GM12878 (cell line): ENCODE measurements around the gene NFATC2. TPM values are rescaled to one million over a fixed set of nuclear protein-coding genes. Genes with fewer than 3 reads are reported as not detected.

Experiments
- ATAC-seq: fragments of 200-7000 bp; cut with Tn5 transposase; 3 replicates; pipeline ENCODE4 v1.9.1; 2020; ENCODE audit warnings: mild to moderate bottlenecking, moderate library complexity
- BruUV-seq: library from RNA; stranded (reverse); fragments of 400-500 nt; replicated peaks from 2 replicates; lab custom pipeline; 2021; lab: Mats Ljungman, UMichigan
- CTCF ChIA-PET: fragments of 300-600 bp; sonication (Branson Sonifier 250); formaldehyde crosslinking; extraction: SDS; loops from one replicate; lab custom pipeline; 2021; ENCODE audit warnings: inconsistent platforms; lab: Yijun Ruan, JAX
- POLR2A ChIA-PET: fragments of 350-600 bp; formaldehyde crosslinking; extraction: SDS; loops from one replicate; lab custom pipeline; 2021; ENCODE audit warnings: inconsistent platforms; lab: Charles Lee
- RAD21 ChIA-PET: fragments of 300-600 bp; sonication (Branson Sonifier 250); formaldehyde crosslinking; loops from one replicate; lab custom pipeline; 2023; ENCODE audit warnings: antibody characterized with exemption; ENCODE audit not compliant: unreplicated experiment; lab: Charles Lee
- SMC1A ChIA-PET: fragments of 300-600 bp; sonication (Branson Sonifier 250); formaldehyde crosslinking; loops from one replicate; lab custom pipeline; 2023; ENCODE audit not compliant: unreplicated experiment, uncharacterized antibody; lab: Charles Lee
- DNase-seq: peaks from one replicate; pipeline ENCODE4 v3.0.0-alpha.2; 2011; ENCODE audit warnings: low read depth, low spot score
- FAIRE-seq: peaks from 3 replicates; lab custom pipeline; 2011; peaks lifted over from hg19 to GRCh38; lab: Jason Lieb, UNC
- H2AFZ ChIP-seq: 2 replicates; pipeline ENCODE4 v1.6.0; 2011; ENCODE audit warnings: low read depth, low read length, control low read depth; ENCODE audit not compliant: control insufficient read depth
- H3K27ac ChIP-seq: 2 replicates; pipeline ENCODE4 v1.5.1; 2011; ENCODE audit warnings: control low read depth; ENCODE audit not compliant: control insufficient read depth, insufficient read depth
- H3K27me3 ChIP-seq, 2 experiments: replicated peaks in 1 of 2; 2 replicates each; pipeline versions ENCODE4 v1.6.0 to v1.6.1; 2011; ENCODE audit warnings: low read length in 1 of 2; ENCODE audit not compliant: control insufficient read depth in 2 of 2, insufficient read depth in 2 of 2
- H3K36me3 ChIP-seq, 2 experiments: 2 replicates each; pipeline ENCODE4 v1.5.1; 2011; ENCODE audit warnings: low read length in 1 of 2; ENCODE audit not compliant: control insufficient read depth in 2 of 2, insufficient read depth in 2 of 2
- H3K4me1 ChIP-seq: 2 replicates; pipeline ENCODE4 v1.6.1; 2011; ENCODE audit warnings: mild to moderate bottlenecking, low read length, moderate library complexity, mixed read lengths; ENCODE audit not compliant: control insufficient read depth, insufficient read depth
- H3K4me2 ChIP-seq: 2 replicates; pipeline ENCODE4 v1.6.0; 2011; ENCODE audit warnings: control low read depth; ENCODE audit not compliant: control insufficient read depth, insufficient read depth
- H3K4me3 ChIP-seq: fragments of 200-600 bp; sonication (generic); 2 replicates; pipeline ENCODE4 v1.5.1; 2016
- H3K79me2 ChIP-seq: 2 replicates; pipeline ENCODE4 v1.6.0; 2011; ENCODE audit warnings: low read length; ENCODE audit not compliant: control insufficient read depth, insufficient read depth
- H3K9ac ChIP-seq: 2 replicates; pipeline ENCODE4 v1.8.0; 2011; ENCODE audit warnings: low read length, control low read depth, mixed read lengths; ENCODE audit not compliant: control insufficient read depth, insufficient read depth
- H3K9me3 ChIP-seq: replicated peaks from 3 replicates; pipeline ENCODE4 v1.5.1; 2011; ENCODE audit warnings: mild to moderate bottlenecking, low read length; ENCODE audit not compliant: control insufficient read depth, insufficient read depth
- H4K20me1 ChIP-seq: 2 replicates; pipeline ENCODE4 v1.6.0; 2011; ENCODE audit not compliant: control insufficient read depth, insufficient read depth
- ATF2 ChIP-seq: IDR thresholded peaks from 2 replicates; pipeline ENCODE4 v1.6.1; 2012; ENCODE audit warnings: low read length, inconsistent platforms
- CHD4 ChIP-seq: fragments of 200-600 bp; sonication (generic); IDR thresholded peaks from 2 replicates; pipeline ENCODE4 v1.6.1; 2016; ENCODE audit warnings: mild to moderate bottlenecking
- E4F1 ChIP-seq: fragments of 450-650 bp; IDR thresholded peaks from 2 replicates; pipeline ENCODE4 v1.6.1; 2018; ENCODE audit warnings: borderline replicate concordance, mild to moderate bottlenecking; ENCODE audit not compliant: partially characterized antibody
- HDAC6 ChIP-seq: fragments of 200-600 bp; sonication (generic); IDR thresholded peaks from one replicate; pipeline ENCODE4 v1.8.0; 2017; ENCODE audit warnings: antibody characterized with exemption; ENCODE audit not compliant: unreplicated experiment
- IRF3 ChIP-seq: fragments of 450-650 bp; IDR thresholded peaks from 2 replicates; pipeline ENCODE4 v1.6.1; 2014; ENCODE audit warnings: mild to moderate bottlenecking
- IRF4 ChIP-seq: IDR thresholded peaks from 2 replicates; pipeline ENCODE4 v1.6.1; 2011; ENCODE audit warnings: low read depth, low read length
- MLLT1 ChIP-seq: fragments of 450-650 bp; IDR thresholded peaks from 2 replicates; pipeline ENCODE4 v1.6.1; 2016; ENCODE audit warnings: mild to moderate bottlenecking
- POU2F2 ChIP-seq: IDR thresholded peaks from 3 replicates; pipeline ENCODE4 v1.6.1; 2011; ENCODE audit warnings: low read depth, mild to moderate bottlenecking, low read length, borderline replicate concordance
- RAD21 ChIP-seq: IDR thresholded peaks from 2 replicates; pipeline ENCODE4 v1.6.1; 2011; ENCODE audit warnings: mild to moderate bottlenecking, low read depth, low read length, moderate library complexity; ENCODE audit not compliant: insufficient read depth
- RELA ChIP-seq: fragments of 450-650 bp; IDR thresholded peaks from 2 replicates; pipeline ENCODE4 v1.8.0; 2014; ENCODE audit warnings: borderline replicate concordance; ENCODE audit not compliant: partially characterized antibody
- SP1 ChIP-seq: IDR thresholded peaks from one replicate; pipeline ENCODE4 v1.6.1; 2011; ENCODE audit warnings: low read depth, low read length
- SREBF2 ChIP-seq: IDR thresholded peaks from 2 replicates; pipeline ENCODE4 v1.6.1; 2012; ENCODE audit warnings: mild to moderate bottlenecking, low read length
- STAT1 ChIP-seq: fragments of 450-650 bp; conservative IDR thresholded peaks from 2 replicates; pipeline ENCODE4 v1.6.1; 2014; ENCODE audit warnings: antibody characterized with exemption, mild to moderate bottlenecking
- SUPT20H ChIP-seq: IDR thresholded peaks from 2 replicates; pipeline ENCODE4 v1.6.1; 2011; ENCODE audit warnings: low read depth, mild to moderate bottlenecking, low read length, moderate library complexity, borderline replicate concordance; ENCODE audit not compliant: control insufficient read depth
- ZNF24 ChIP-seq: fragments of 450-650 bp; IDR thresholded peaks from 2 replicates; pipeline ENCODE4 v1.6.1; 2017; ENCODE audit warnings: antibody characterized with exemption, mild to moderate bottlenecking
- WGBS: methylation state at CpG from one replicate; pipeline ENCODE4 v1.1.6; 2016; ENCODE audit warnings: low lambda C conversion rate; ENCODE audit not compliant: insufficient replicate concordance, insufficient coverage; ENCODE audit errors: missing lambda C conversion rate; 5-methylcytosine and 5-hydroxymethylcytosine counted together
- in situ Hi-C: fragments of 300-500 bp; cut with MboI; formaldehyde crosslinking; loops from 9 replicates; pipeline ENCODE4 v1.14.3; 2018; ENCODE audit warnings: mixed read lengths
- intact Hi-C: fragments of 100-400 bp; cut with micrococcal nuclease; formaldehyde crosslinking; loops from one replicate; pipeline ENCODE4 v1.14.2; 2022; ENCODE audit not compliant: unreplicated experiment
- polyA plus RNA-seq, 11 experiments: library from polyadenylated mRNA; depleted of rRNA in 4 of 11; unstranded in 6 of 11; stranded (reverse) in 5 of 11; fragments of >200 nt; fragmentation: Nextera tagmentation in 4 of 11; fragmentation: Illumina TruSeq in 1 of 11; extraction: Ambion mirVana in 4 of 11; extraction: Trizol in 1 of 11; gene quantifications; 1 replicate in 1 of 11; 2 replicates in 10 of 11; pipeline versions ENCODE4 v1.2.1 to v1.2.3, GENCODE V29; 2011 to 2016; ENCODE audit warnings: inconsistent platforms in 2 of 11, missing spikeins in 2 of 11, low read depth in 1 of 11
- total RNA-seq, 4 experiments: library from RNA; depleted of rRNA in 3 of 4; stranded (reverse); fragments of >200 nt in 3 of 4; fragmentation: Illumina TruSeq in 1 of 4; extraction: Trizol in 1 of 4; gene quantifications; 2 replicates each; pipeline versions ENCODE4 v1.2.1 to v1.2.3, GENCODE V29; 2013 to 2021

The NFATC2 gene
- total and polyA plus RNA-seq, 10 of the 15 experiments (the other 5 are each of a cell fraction or from before 2014, with no cell fraction given) = 3.3 to 20.0 (median 7.3) TPM

GRCh38 chr20:51447097-51447764, 95.3 kb downstream of the NFATC2 start:
- H3K27ac ChIP-seq = no peak overlapping the region
- DNase-seq (no peak), ATAC-seq (no peak), FAIRE-seq (no peak)
- H3K4me2 ChIP-seq = no peak overlapping the region
- 70% methylated on average over 14 of the region's 14 CpGs for WGBS
- H3K4me1 ChIP-seq = no peaks in the 10 kb centered on the region
- CTCF ChIA-PET = no interaction called here
- no peaks in the 10 kb centered on the region for H3K27me3 ChIP-seq
- intact Hi-C loops (no loop called here), in situ Hi-C loops (no loop called here)
- H3K36me3 ChIP-seq = peaks cover 5 to 15% of the 10 kb centered on the region in 2 experiments
- H3K9ac ChIP-seq = no peak overlapping the region
- POLR2A ChIA-PET = no interaction called here
- RAD21 ChIA-PET = no interaction called here
- H3K4me3 ChIP-seq = no peak overlapping the region
- H2AFZ ChIP-seq = no peak overlapping the region
- no peaks in the 10 kb centered on the region for H4K20me1 ChIP-seq
- no peaks in the 10 kb centered on the region for H3K9me3 ChIP-seq
- TF ChIP-seq ATF2 (no peak), SREBF2 (no peak), POU2F2 (no peak), ZNF24 (no peak), MLLT1 (no peak), RELA (no peak), SP1 (no peak), SUPT20H (no peak), CHD4 (no peak), IRF4 (no peak), IRF3 (no peak), RAD21 (no peak), E4F1 (no peak), STAT1 (no peak), HDAC6 (no peak)
- SMC1A ChIA-PET = interaction anchor here (0.6 kb wide), 1 partner anchor 297 kb away, joined by 3 read pairs; no protein-coding TSS in a partner anchor
- no TSS peak for BruUV-seq
- no peaks in the 10 kb centered on the region for H3K79me2 ChIP-seq
